Fibroblast of peridontal ligament (primary cell): ENCODE results near the gene NRXN2.
A peak's percentile ranks its signal among the peaks of the same experiment; 100 is the strongest.
"Not testable (repeated sequence)": the region's sequence is repeated elsewhere in the genome, so short reads cannot be mapped to it uniquely, and the experiment has no call there.

Experiments used
- DNase-seq: peaks from one replicate; pipeline ENCODE4 v3.0.0-alpha.2; 2010; ENCODE audit errors: extremely low read depth

NRXN2 gene

DNA sequence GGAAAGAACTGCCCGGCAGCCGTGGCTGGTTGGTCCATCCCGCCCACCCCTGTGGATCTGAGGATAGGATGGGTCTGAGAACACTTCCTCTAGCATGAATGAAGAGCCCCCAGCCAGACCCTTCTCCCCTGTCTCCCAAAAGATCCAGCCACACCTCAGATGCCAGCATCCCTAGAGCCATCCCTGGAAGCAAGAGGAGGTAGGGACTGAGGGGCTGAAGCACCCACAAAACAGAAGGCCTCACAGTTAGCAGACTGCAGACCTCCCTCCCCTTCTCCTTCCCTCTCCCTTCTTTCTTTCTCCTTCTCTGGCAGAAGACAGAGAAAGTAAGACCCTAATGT lies 1.7 kb downstream of the NRXN2 start:
- no peak for DNase-seq

DNA sequence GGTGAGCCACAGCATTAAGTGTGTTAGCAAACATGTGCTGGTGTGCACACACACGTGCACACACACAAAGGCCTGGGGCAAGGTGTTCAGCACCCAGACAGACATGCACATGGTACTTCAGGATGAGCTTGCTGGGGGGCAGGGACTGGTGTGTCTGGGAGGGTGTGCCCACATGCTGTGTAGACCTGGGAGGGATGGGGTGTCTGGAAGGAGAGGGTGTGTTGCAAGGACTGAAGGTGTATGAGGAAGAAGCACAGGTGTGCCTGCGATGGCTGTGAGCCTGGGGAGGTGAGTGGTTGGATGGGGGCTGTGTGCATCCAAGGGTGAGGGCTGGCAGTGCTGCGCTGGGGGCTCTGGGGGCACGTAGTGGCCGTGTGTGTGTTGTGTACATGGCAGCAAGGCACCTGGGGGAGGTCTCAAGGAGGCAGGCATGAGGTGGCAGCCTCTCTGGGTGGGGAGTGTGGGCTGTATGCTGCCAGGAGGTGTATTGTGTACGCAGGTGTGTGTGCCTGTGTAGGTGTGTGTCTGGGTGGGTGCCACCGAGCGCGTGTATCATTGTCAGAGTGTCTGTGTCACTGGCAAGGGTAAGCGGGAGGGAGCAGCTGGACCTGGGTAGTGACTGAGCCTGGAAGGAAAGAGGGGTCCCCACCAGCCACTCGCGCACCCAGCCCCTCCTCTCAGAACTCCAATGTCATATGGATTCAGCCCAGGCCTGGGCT lies 2.2 kb downstream of the NRXN2 start:
- DNase-seq, result no peak

DNA sequence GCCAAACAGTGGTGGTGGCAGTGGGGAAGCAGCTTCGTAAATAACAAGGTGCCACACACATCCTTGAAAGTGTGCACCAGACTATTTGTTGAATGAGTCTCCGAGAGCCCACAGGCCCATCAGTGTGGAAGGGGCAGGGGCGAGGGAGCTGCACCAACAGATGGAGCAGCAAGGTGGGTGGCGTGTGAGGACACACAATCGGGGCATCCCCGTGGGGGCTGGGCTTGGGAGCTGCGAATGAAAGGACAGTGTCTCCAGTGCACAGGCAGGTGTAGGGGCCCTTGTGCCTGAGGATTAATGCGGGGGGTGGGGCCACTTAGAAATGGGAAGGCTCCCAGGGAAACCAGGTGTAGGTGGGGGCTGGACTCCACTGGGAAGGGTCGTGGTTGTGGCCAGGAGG lies 2.8 kb downstream of the NRXN2 start:
- DNase-seq, result no peak

DNA sequence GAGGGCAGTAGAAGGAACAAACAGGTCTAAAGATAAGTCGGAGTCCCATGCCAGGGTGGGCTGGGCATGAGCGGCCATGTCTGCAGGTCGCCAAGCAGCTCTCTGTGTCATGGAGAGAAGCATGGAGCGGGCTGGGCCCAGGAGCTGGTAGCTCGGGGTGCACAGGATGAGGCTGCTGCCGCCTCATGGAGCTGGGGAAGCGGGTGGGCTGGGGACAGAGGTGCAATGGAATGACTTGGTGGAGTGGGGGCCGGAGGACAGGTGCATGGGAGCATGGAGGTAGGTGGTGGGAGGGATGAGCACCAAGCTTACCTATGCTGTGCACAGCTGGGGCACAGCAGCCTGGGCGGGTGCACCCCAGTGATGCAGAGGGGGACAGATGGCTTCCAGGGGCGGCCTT lies 3.6 kb downstream of the NRXN2 start:
- DNase-seq, result no peak

DNA sequence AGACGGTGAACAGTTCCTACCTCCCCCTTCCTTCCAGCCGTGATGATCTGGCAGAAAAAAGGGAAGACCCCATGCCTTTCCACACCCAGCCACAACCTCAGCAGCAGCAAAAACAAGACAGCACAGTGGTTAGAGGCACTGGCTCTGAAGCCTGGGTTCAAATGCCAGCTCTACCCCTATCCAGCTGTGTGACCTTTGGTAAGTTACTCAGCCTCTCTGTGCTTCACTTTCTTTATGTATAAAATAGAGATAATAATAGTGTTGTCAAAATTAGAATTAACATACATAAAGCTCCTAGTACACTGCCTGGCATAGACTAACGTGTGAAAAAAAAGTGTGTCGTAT lies 4.2 kb downstream of the NRXN2 start:
- no peak for DNase-seq

DNA sequence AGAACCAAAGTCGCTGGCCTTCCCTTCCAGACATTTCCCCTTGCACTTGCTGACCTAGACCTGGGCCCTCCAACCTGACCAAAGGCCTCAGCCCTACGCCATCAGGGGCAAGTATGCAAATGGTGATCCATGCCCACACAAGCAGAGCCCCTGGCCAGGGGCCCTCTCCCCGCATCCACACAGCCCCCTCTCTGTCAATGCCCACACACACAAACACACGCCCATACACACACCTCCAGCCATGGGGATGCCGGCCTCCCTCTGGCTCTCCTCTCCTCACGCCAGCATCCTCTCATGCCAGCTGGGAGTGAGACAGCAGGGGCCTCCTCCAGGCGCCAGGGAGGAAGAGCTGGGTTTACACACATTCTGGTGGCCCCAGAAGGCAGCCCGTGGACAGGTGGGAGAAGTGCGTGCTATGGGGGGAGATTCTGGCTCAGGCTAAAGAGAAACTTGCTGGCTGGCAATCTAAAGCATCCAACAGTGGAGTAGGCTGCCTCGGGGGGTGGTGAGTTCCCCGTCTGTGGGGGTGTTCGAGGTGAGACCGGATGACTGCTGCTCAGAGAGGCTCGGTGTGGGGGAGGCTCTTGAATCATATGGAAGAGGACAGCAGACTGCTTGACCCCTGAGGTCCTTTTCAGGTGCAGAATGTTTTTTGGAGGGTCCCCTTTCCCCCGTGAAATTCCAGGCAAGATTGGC lies 4.8 kb downstream of the NRXN2 start:
- DNase-seq, result no peak

DNA sequence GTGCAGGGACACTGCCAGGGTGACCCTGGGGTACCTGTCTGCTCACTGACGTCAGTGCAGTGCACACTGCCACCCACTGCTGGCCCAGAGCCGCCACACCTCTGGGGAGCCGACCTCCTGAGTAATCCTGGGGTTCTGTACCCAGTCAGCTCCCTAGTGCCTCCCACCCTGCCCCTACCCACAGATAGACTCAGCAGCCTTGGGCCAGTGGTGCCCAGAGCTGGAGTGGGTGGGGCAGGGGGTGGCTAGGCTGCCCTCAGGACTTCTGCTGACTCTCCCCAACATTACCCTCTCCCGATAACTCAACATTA lies 5.8 kb downstream of the NRXN2 start:
- no peak for DNase-seq

DNA sequence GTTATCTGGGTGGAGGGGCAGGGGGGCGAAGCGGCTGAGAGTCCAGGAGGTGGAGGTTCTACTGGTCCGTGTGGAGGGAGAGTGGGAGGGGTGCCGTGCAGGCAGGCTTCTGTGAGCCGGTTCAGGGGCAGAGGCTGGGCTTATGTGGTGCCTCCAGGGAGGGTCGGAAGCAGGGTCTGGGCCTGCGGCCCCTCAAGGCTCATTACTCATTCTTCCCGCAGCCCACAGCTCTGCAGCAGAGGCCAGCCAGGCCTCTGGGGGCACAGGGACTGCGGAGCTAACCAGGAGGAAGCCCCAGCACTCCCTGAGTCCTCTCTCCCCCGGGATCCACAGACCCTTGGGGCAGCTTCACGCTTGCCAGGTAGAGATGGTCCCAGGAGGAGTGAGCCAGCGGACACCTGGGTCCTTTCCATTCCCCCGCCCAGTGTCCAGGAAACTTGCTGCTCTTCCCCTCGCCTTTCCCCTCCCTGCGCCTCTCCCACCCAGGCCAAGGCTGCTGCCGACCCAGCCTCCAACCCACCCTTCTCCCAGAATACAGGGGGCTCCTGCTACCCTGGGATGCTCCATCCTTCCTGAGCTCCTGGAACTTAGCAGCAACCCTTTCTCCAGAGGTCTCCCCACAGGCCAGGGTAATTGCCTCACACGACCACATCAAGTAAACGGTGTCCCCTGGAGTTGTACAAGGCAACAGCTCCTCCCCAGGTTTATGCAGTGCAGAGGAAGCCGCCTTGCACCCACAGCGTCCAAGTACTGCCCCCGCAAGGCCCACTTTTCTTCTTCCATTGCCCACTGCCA lies 6.3 kb downstream of the NRXN2 start:
- DNase-seq, result no peak

DNA sequence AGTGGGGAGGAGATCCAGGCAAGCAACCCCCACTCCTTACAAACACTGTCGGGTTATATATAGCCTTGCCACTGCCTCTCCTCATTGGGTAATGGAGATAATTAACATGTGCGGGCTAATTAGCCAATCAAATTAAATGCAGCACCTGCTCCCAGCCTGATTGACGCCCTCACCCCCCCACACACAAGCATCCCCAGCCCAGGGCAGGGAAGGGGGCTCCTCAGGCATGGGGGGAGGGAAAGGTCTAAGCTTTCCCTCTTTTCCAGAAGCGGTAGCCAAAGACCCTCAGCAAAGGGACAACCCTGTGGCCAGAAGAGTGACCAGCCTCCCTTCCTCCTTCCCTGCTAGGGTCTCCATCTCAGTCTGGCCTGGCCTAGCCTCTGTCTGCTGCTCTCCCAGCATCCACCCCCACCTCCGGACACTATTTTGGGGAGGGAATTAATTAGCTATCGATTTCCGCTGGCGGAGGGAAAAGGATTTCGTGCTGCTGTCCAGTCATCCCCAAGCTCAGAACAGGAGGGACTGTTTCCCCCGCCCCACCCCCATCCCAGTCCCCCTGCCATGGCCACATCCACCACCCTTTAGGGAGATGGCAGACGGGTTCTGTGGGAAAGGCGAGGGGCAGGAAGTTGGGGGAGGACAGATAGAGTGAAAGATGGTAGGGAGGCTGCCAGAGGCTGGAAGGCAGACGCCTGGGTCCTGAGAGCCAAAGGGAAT lies 7.1 kb downstream of the NRXN2 start:
- no peak for DNase-seq

DNA sequence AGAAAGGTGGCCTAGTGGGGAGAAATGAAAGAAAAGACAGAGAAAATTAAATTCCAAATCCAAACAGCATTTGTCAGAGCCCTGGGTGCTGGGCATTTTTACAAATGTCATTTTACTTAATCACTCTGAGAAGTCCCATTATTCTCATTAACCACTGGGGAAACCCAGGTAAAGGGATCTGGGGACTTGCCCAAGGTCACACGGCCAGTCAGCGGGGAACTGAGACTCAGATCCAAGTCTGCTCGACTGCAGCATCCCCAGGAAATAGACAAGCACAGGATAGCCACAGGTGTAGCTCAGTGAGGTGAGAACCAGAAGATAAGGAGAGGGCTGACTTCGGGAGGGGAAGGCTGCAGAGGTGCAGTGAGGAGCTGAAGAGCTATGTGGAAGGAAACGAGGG lies 7.9 kb downstream of the NRXN2 start:
- DNase-seq, result no peak

DNA sequence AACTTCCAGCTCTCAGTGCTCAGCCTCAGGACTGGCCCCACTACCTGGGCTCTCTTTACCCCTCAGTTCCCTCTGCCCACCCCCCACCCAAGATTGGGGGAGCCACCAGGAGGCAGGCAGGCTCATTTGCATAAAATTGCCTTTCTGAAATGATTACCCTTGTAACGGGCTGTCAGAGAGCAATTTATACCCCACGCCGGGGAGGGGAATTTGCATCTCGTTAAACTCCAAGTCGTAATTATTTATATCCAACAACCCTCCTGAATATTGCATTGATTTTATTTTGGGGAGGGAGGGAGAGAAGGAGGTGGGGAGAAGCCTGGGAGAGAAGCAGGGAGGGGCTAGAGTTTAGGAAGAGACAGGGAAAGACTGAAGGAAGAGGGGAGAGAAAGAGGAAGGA lies 8.3 kb downstream of the NRXN2 start:
- no peak for DNase-seq

DNA sequence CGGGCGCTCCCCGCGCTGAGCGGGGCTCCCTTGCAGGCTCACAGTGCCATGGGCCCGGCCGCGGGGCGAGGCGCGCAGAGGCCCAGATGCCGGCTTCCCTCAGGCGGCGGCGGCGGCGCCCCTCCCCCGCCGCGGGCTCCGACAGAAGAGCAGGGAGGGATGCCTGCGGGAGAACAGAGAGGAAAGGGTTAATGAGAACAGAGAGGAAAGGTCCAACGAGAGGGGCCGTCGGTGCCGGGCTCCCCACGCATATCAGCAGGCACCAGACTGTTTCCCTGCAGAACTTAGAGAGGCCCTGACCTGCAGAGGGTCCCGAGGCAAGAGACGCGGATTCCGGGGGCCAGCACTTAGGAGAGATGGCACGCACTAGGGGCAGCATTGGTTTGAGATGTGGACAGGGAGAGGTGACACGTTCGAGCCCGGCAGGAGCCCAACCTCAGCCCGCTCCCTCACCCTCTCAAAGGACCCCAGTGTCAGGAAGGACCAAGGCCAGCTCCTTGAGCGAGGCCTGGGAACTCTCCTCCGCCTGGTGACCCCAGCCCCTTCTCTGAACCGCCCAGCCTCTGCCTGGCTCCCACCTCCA lies 9.1 kb downstream of the NRXN2 start:
- DNase-seq, result no peak

DNA sequence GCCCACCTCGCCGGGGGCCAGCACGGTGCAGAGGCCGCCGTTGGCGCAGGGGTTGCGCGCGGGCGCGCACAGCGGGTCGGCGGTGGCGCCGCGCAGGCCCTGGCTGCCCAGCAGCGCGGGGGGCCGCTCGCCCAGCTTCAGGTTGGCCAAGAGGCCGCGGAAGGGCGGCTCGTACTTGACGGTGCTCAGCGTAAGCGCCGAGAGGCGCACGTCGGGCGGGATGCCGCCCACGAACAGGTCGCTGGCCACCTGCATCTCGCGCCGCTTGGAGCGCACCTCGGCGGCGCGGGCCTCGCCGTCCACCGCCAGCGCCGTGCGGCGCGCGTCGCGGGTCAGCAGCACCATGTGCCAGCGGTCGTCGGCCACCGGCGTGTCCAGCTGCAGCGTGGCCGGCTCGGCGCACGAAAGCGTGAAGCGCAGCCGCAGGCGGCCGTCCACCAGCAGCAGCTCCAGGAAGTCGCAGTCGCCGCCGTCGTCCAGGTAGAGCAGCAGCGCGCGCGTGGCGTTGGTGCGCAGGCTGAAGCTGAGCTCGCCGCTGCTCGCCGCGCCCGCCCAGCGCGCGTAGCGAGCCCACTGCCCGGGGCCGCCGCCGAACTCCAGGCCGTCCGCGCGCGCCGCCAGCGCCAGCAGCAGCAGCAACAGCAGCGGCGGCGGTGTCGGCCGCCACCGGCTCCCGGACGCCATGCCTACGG lies 9.8 kb downstream of the NRXN2 start:
- peak; percentile 21 for DNase-seq

DNA sequence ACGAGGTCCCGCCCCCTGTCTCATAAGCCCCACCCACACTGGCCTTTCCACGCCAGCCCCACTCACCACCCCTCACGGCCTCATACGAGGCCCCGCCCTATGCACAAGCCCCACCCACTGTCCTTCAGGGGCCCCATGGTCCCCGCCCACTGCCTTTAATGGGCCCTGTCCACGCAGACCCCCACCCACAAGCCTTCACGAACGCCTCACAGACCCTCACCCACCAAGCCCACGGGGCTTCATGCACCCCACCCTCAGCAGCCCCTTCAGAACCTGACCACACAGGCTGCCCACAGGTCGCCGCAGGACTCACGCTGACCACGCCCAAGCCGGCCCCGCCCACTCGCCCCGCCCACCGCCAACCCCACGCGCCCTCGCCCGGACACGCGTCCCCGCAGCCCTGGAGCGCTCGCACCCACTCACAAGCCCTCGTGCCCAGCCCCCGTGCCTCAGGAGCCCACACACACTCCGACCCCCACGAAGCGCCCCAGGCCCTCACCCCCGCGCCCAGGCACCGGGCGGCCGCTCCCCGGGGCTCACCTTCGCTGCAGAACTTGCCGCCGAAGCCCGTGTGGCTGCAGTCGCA lies 10.5 kb downstream of the NRXN2 start:
- no peak for DNase-seq

DNA sequence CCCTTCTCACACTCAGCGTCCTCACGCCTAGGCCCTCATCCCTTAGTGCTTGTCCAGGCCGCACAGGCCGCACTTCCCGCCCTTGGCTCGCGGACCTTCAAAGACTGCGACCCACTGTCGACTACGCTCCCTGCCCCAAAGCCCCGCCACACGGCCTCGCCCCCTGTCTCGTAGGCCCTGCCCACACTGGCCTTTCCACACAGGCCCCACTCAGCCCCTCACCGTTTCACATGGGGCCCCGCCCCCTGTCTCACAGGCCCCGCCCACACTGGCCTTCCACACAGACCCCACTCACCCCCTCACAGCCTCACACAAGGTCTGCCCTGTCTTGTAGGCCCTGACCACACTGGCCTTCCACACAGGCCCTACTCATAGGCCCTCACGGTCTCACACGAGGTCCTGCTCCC lies 11.0 kb downstream of the NRXN2 start:
- DNase-seq, result no peak

DNA sequence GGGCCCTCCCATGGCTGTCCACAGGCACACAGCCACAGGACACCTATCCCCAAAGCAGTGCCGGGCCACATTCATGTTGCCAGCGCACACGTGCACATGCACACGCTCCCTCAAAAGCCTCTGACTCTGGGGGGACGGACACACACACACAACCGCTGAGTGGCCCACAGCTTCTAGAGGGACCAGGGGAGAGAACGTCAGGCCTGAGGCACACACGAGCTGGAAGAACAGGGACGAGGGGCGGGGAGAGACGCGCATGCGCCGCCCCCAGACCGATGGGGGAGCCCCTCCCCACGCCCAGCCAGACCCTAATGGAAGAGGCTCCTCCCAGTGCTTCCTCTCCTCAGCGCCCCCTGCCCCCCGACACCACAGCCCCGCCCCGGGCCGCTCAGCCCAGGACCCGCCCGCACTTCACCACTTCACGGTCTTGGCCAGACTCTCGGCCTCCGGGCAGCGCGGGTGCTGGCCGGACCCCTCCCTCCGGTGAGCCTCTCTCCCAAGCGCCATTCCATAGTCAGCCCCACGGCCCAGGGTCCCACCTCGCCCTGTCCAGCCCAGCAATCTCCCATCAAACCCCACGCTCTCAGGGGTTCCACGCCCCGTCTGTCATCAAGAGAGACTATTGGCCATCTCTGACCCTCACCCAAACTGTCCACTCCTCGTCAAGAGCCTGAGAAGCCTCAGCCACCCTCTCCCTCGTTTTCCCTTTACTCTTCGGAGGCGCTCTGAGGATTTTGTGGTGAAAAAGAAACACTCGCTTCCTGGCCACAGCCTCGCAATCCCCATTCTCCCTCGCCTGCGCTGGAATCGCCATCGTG lies 11.7 kb downstream of the NRXN2 start:
- DNase-seq, result no peak

DNA sequence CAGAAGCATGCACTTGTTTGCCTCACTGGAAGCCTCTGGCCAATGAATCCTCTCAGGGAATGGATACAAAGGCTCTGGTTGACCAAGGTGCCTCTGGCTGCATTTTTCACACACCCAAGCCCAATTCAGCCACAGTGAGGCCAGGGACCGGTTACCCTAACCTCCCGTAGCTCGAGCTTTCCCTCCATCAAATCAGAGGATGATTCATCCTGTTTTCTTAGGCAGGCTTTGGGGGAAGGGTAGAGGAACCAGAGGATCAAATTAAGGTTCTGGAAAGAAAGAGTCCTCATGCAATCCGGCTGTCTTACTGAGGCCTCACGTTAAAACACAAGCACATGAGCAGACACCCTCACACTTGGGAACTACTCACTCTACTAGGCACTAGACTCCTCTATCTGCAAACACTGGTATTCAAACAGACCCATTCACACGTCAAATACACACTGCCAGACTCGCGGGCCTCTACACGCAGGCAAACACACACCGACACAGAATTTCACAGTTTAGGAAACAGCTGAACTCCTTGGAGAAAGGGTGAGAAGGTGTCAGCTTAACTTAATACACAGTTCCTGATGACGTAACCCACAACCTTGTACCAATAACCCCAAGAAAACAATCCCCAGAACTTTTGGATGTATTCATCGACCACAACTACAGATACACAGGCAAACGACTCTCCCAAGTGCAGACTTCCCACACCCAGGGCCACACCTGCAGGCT lies 12.4 kb downstream of the NRXN2 start:
- peak; percentile 54 for DNase-seq

DNA sequence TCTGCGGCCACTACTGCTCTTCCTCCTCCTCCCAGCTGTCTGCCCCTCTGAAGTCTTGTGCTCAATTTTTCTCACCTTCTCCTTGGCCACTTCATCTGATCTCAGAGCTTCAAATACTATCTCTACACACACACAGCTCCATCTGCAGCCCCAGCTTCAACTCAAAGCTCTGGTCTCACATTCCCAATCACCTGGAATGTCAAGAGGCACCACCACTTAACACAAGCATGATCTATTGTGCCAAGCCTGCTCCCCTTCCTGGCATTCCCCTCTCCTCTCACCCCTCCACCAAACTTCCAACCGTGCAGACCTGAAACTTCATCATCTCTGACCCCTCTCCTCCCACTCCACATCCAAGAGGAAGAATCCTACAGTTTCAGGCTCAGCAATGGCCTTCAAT lies 17.5 kb downstream of the NRXN2 start:
- no peak for DNase-seq

DNA sequence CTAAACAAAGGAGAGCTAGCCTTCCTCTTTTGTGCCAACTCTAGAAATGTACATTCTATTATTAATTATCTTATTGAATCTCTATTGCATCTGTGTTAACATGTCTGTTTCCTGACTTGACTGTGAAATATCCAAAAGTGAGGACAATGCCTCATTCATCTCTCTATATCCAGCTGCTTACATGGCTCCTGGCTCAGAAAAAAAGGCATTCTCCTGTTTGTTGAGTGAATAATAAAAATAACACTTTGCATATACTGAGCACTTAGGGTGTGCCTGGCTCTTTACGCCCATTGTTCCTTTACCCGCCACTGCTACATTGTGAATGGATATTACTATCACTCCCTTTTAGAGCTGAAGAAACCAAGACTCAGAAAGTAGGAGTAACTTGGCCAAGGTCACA lies 19.9 kb downstream of the NRXN2 start:
- no peak for DNase-seq

DNA sequence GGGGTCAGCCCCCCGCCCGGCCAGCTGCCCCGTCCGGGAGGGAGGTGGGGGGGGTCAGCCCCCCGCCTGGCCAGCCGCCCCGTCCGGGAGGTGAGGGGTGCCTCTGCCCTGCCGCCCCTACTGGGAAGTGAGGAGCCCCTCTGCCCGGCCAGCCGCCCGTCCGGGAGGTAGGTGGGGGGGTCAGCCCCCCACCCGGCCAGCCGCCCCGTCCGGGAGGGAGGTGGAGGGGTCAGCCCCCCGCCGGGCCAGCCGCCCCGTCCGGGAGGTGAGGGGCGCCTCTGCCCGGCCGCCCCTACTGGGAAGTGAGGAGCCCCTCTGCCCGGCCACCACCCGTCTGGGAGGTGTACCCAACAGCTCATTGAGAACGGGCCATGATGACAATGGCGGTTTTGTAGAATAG lies 21.0 kb downstream of the NRXN2 start:
- DNase-seq, result not testable (repeated sequence)
